ENCODE measurements around the gene TANC1.

Gene TANC1

GRCh38 chr2:159066541-159067156, 98.2 kb downstream of the TANC1 start:
- no peak for DNase-seq

GRCh38 chr2:159067971-159068370, 99.5 kb downstream of the TANC1 start:
- DNase-seq = no peak

GRCh38 chr2:159069229-159069628, 100.8 kb downstream of the TANC1 start:
- DNase-seq = no peak

GRCh38 chr2:159070235-159070634, 101.8 kb downstream of the TANC1 start:
- DNase-seq = no peak

GRCh38 chr2:159071190-159071915, 102.9 kb downstream of the TANC1 start:
- no peak for DNase-seq

GRCh38 chr2:159072795-159073194, 104.4 kb downstream of the TANC1 start:
- DNase-seq = no peak

GRCh38 chr2:159073256-159073655, 104.8 kb downstream of the TANC1 start:
- no peak for DNase-seq

- DNase-seq = no peak
Measured at GRCh38 chr2:159074605-159075004, 106.2 kb downstream of the TANC1 start.

GRCh38 chr2:159075727-159076126, 107.3 kb downstream of the TANC1 start:
- no peak for DNase-seq

- no peak for DNase-seq
Measured at GRCh38 chr2:159076241-159076640, 107.8 kb downstream of the TANC1 start.

GRCh38 chr2:159077869-159078268, 109.4 kb downstream of the TANC1 start:
- DNase-seq = no peak

- DNase-seq = no peak
Measured at GRCh38 chr2:159078443-159078842, 110.0 kb downstream of the TANC1 start.

- DNase-seq = no peak
Measured at GRCh38 chr2:159080641-159081040, 112.2 kb downstream of the TANC1 start.

GRCh38 chr2:159082119-159082518, 113.7 kb downstream of the TANC1 start:
- DNase-seq = no peak

GRCh38 chr2:159084384-159085370, 116.2 kb downstream of the TANC1 start:
- DNase-seq = no peak

- DNase-seq = no peak
Measured at GRCh38 chr2:159086342-159086741, 117.9 kb downstream of the TANC1 start.

GRCh38 chr2:159086826-159087225, 118.4 kb downstream of the TANC1 start:
- DNase-seq = no peak

GRCh38 chr2:159088906-159089305, 120.5 kb downstream of the TANC1 start:
- no peak for DNase-seq

- DNase-seq = no peak
Measured at GRCh38 chr2:159089543-159089942, 121.1 kb downstream of the TANC1 start.

- DNase-seq = no peak
Measured at GRCh38 chr2:159090514-159091201, 122.2 kb downstream of the TANC1 start.

- DNase-seq = no peak
Measured at GRCh38 chr2:159091381-159091780, 122.9 kb downstream of the TANC1 start.

GRCh38 chr2:159091976-159092375, 123.5 kb downstream of the TANC1 start:
- DNase-seq = no peak

GRCh38 chr2:159093497-159093896, 125.1 kb downstream of the TANC1 start:
- peak; percentile 23 for DNase-seq
